Measurements from ENCODE around the gene INPP4A. TPM values are rescaled to one million over a fixed set of nuclear protein-coding genes. Genes with fewer than 3 reads are reported as not detected.
A peak's percentile ranks its signal among the peaks of the same experiment; 100 is the strongest.

The INPP4A gene
- total and polyA plus RNA-seq, 9 of the 15 experiments (the other 6 are each of a cell fraction or from before 2014, with no cell fraction given): 1.8 to 15.7 (median 8.3) TPM

DNA sequence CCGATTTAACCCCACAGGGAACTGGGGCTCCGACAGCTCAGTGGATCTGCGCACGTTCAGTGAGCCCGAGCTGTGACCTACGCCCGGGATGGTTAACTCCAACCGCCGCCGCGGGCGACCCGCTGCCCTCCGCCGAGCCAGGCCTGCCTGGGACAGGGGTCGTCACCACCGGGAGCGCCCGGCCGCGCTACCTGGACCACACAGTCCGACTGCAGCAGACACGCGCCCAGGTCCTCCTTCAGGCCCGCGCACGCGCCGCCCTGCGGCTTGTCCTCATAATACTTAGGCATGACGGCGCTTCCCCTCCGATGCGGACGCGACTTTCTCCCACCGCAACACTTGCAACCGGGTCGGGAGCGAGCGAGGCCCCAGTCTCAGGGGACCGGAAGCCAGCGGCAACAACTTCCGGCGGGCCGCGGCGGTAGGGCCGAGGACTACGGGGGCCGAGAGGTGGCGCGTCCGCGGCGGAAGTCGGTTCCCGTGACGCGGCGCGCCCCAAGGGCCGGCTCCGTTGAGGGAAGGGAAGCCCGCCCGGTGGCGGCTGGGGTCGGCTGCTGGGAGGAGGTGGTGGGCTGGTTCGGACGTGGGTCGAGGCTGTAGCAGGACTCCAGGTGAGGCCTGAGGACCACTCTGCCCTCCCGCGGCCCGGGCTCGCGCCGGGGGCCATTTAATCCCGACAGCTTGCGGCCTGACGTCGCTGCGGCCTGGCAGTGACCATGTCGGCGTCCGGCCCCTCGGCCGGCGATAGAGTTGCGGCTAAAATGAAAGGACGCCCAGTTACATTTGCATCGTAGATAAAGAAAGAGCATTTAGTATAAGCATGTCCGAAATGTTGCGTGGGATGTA lies 163.7 kb downstream of the INPP4A start, which contains the start of the genes COA5 and UNC50 (continued):
- no peak for TF ChIP-seq HDGF (IDR thresholded peaks at IDR 0.05)
- TF ChIP-seq, protein P1, sequence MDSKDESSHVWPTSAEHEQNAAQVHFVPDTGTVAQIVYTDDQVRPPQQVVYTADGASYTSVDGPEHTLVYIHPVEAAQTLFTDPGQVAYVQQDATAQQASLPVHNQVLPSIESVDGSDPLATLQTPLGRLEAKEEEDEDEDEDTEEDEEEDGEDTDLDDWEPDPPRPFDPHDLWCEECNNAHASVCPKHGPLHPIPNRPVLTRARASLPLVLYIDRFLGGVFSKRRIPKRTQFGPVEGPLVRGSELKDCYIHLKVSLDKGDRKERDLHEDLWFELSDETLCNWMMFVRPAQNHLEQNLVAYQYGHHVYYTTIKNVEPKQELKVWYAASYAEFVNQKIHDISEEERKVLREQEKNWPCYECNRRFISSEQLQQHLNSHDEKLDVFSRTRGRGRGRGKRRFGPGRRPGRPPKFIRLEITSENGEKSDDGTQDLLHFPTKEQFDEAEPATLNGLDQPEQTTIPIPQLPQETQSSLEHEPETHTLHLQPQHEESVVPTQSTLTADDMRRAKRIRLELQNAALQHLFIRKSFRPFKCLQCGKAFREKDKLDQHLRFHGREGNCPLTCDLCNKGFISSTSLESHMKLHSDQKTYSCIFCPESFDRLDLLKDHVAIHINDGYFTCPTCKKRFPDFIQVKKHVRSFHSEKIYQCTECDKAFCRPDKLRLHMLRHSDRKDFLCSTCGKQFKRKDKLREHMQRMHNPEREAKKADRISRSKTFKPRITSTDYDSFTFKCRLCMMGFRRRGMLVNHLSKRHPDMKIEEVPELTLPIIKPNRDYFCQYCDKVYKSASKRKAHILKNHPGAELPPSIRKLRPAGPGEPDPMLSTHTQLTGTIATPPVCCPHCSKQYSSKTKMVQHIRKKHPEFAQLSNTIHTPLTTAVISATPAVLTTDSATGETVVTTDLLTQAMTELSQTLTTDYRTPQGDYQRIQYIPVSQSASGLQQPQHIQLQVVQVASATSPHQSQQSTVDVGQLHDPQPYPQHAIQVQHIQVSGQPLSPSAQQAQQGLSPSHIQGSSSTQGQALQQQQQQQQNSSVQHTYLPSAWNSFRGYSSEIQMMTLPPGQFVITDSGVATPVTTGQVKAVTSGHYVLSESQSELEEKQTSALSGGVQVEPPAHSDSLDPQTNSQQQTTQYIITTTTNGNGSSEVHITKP (IDR thresholded peaks at IDR 0.05; ENCODE audit: partially characterized antibody): peak; percentile 24
- peak; percentile 73 for TF ChIP-seq POLR2H (tag; IDR thresholded peaks at IDR 0.05; ENCODE audit: low read depth)
- TF ChIP-seq NCOA2 (IDR thresholded peaks at IDR 0.05; ENCODE audit: partially characterized antibody in 2 of 2): no peak
- TF ChIP-seq, protein P2, sequence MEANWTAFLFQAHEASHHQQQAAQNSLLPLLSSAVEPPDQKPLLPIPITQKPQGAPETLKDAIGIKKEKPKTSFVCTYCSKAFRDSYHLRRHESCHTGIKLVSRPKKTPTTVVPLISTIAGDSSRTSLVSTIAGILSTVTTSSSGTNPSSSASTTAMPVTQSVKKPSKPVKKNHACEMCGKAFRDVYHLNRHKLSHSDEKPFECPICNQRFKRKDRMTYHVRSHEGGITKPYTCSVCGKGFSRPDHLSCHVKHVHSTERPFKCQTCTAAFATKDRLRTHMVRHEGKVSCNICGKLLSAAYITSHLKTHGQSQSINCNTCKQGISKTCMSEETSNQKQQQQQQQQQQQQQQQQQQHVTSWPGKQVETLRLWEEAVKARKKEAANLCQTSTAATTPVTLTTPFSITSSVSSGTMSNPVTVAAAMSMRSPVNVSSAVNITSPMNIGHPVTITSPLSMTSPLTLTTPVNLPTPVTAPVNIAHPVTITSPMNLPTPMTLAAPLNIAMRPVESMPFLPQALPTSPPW (CRISPR knock-in tag; IDR thresholded peaks at IDR 0.05): peak; percentile 73
- TF ChIP-seq WHSC1 (IDR thresholded peaks at IDR 0.05; ENCODE audit: low read length): no peak
- peak; percentile 59; the same call in 1 of the 2 replicates for TF ChIP-seq ZNF253 (CRISPR knock-in tag; conservative IDR thresholded peaks at IDR 0.05)
- TF ChIP-seq, protein P3, sequence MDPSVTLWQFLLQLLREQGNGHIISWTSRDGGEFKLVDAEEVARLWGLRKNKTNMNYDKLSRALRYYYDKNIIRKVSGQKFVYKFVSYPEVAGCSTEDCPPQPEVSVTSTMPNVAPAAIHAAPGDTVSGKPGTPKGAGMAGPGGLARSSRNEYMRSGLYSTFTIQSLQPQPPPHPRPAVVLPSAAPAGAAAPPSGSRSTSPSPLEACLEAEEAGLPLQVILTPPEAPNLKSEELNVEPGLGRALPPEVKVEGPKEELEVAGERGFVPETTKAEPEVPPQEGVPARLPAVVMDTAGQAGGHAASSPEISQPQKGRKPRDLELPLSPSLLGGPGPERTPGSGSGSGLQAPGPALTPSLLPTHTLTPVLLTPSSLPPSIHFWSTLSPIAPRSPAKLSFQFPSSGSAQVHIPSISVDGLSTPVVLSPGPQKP (CRISPR knock-in tag; IDR thresholded peaks at IDR 0.05): no peak
- peak; percentile 83 for TF ChIP-seq TOE1 (IDR thresholded peaks at IDR 0.05; ENCODE audit: borderline replicate concordance)
- peak; percentile 83; the same call in 1 of the 2 replicates for TF ChIP-seq TOE1 (CRISPR knock-in tag; IDR thresholded peaks at IDR 0.05; ENCODE audit: borderline replicate concordance, low read depth)
- TF ChIP-seq HES1 (IDR thresholded peaks at IDR 0.05; ENCODE audit: low read depth): no peak
- TF ChIP-seq, protein P4, sequence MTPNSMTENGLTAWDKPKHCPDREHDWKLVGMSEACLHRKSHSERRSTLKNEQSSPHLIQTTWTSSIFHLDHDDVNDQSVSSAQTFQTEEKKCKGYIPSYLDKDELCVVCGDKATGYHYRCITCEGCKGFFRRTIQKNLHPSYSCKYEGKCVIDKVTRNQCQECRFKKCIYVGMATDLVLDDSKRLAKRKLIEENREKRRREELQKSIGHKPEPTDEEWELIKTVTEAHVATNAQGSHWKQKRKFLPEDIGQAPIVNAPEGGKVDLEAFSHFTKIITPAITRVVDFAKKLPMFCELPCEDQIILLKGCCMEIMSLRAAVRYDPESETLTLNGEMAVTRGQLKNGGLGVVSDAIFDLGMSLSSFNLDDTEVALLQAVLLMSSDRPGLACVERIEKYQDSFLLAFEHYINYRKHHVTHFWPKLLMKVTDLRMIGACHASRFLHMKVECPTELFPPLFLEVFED (CRISPR knock-in tag; conservative IDR thresholded peaks at IDR 0.05): 0 out of 2 replicates have a peak, but pooled peaks have one; percentile 13
- 0 out of 2 replicates have a peak, but pooled peaks have one; percentile 8 for TF ChIP-seq ZBTB49 (CRISPR knock-in tag; IDR thresholded peaks at IDR 0.05; ENCODE audit: borderline replicate concordance)
